ENCODE measurements around the gene TULP1.

TULP1 gene

DNA sequence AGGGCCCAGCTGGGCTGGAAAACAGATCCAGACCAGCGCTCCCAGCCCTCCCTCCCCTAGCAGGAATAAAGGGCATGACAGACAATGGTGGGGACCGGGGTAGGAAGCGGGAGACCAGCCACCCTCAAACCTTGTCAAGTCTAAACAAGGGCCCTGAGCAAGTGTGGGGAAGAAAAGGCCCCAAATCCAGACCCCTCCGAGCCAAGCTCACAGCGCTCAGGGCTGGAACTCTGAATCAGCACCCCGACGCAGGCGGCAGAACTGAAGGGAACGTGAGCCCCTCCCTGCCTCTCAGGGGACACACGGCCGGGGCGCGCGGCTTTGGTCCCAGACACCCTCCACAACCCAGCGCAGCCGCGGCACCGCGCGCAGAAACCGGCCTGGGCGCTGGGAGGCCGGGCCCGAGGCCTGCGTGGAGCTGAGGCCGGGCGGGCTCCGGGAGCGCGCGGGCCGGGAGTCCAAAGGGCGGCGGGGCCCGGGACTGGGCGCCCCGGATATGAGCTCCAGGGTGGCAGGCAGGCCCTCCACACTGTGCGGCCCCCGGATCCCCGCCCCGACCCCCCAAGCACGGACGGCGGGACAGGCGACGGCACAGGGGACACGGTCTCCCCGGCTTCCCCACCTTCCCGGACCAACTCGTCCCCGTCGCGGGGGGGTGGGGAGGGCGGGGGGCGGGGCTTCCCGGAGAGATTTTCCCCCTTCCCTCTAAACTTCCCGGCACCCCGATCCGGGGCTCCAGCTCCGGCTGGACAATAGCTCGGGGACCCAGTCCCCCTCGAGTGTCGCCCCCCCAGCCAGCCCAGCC is 16.5 kb downstream of the TULP1 start:
- no peak for DNase-seq

DNA sequence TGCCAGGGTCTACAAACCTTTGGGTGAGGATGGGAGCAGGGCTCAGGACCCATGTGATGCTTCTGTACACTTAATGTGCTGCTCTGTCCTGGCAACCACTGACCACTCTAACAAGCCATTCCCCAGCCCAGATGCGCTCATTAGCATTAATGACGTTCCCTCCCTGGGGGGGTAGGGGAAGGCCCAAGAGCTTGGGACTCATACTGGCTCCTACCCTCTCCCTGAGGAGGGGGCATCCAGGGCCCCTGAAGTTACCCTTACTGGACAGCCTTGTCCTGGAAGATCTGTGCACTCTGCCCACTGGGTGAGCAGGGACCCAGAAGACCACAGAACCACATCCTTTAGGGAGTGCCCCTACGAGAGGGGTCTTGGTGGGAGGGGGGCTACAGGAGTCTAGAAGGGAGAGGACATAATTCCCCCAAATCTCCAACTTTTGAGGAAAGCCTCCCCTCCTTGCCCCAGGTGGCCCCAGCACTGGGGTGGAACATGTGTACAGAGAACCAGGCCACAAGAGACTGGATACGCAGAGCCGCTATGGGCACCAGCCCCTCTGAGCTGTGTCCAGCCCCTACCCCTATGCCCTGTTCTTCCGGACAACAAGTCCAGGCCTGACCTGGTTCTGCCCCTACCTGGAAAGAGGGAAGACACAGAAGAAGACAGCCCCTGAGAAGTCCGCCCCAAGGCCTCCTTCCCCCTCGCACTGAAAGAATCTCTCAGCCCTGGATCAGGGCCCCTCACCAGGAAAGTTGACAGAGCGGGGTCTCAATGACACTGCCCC is 17.2 kb downstream of the TULP1 start:
- no peak for DNase-seq

DNA sequence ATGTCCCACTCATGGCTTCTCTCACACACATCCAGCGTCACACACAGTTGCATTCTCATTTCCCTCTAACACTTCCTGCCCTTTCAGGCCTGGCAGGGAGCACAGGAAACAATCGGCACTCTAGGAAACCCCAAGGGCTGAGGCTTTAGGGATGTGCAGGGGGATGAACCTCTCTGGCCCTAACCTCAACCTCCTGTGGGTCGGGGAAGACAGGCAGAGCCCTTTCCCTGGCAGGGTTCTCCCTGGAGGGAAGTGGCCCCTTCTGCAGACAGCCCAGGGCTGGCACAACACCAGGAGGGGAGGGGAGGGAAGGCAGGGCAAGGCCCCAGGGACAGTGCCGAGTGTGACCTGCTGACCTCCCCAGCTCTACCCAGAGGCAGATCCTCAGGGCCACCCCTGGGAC is 18.5 kb downstream of the TULP1 start:
- peak; percentile 25 to 44 for DNase-seq

DNA sequence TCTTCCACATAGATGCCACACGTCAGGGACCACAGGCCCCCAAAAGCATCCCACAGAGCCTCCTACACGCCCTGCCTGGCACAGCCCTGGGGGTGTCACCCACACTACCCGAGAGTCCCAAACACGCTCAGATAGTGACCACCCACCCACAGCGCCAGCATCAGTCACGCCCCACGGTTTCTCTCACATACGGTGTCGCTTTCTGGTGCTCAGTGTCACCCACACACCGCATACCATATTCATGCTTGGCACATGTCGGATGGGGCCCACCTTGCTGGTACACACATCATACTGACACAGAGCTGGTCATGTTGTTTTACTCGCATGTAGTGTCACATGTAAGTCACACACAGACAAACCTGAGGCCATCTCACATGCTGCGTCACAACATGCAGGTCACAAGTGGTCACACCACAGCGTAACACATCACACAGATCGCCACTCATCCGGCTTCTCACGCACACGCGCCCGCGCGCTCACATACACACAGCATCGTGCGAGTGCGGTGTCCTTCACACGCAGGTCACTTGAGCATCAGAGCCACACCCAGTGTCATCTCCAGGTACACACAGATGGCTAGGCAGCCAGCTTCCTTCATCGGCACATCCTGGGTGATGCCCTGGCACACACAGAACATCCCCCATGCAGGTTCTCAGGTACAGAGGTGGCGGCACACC is 19.3 kb downstream of the TULP1 start:
- DNase-seq: no peak

DNA sequence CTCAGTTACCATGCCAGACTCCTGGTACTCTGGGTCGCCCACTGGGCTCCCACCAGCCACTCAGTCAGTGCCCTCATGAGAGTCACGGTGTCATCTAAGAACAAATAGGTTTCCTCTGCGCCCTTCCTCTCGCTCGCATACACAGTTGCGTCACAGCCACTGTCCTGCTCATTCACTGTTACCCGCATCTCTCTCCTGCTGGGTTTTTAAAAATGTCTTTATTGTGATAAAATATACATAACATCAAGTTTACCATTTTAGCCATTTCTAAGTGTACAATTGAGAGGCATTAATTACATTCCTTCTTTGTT is 19.8 kb downstream of the TULP1 start:
- DNase-seq: no peak

DNA sequence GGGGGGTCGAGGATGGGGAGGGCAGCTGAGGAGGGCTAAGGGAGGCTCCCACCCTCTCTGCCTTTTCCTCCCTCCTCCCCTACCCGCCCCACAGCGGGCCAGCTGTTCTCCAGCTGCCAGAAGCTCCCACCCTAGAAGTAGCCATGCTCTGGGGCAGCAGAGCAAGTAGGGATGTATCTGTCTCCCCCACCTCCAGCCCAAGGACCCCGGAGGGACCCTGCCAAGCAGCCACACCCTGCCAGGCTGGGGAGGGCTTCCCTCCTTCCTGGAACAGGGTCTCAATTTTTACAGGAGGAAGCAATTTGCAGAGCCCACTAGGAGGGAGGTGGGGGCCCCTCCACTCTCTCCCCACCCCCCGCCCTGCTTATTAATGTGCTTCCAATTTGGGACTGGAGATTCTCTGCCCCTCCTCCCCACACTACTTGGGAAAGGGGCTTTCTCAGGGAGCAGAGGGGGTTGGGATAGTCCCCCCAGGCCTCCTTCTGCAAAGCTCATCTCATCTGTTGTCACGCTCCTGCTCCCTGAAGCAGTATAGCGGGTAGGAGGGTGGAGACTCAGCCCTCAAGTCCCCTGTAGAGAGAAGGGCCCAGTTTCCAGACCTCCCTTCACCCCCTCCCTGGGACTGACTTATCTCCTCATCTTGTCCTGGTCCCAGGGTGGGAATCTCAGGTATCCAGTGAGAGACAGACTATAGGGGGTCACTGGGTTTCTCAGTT is 20.3 kb downstream of the TULP1 start:
- DNase-seq: no peak

DNA sequence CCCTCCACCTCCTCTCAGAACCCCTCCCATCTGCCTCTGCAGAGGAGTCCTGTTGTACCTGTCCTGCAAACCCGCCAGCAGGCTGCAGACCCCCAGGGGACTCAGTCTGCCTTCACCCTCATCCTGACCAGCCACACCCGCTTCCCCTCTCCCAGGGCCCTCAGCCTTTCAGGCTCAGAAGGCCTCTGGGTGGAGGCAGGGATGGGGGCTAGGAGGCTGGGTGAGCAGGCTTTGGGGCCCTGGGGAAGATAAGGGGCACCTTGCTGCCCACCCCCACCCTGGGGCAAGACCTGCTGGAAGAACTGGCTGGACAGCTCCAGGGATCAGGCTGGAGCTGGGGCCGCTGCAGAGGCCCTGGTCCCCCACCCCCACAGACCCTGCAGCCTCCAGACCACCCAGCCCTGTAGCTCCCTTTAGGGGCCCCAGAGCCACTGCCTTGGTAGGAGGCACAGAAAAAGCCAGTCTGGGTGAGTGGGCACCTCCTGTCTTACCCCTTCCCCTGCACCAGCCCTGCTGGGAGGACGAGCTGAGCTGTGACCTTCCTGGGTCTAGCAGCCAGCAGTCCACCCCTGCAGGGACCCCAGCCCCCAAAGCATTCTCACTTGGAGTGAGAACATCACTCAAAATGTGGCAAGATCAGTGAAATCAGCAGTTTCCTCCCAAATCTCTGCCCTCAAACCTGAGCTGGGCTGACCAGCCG is 21.0 kb downstream of the TULP1 start:
- DNase-seq: no peak

DNA sequence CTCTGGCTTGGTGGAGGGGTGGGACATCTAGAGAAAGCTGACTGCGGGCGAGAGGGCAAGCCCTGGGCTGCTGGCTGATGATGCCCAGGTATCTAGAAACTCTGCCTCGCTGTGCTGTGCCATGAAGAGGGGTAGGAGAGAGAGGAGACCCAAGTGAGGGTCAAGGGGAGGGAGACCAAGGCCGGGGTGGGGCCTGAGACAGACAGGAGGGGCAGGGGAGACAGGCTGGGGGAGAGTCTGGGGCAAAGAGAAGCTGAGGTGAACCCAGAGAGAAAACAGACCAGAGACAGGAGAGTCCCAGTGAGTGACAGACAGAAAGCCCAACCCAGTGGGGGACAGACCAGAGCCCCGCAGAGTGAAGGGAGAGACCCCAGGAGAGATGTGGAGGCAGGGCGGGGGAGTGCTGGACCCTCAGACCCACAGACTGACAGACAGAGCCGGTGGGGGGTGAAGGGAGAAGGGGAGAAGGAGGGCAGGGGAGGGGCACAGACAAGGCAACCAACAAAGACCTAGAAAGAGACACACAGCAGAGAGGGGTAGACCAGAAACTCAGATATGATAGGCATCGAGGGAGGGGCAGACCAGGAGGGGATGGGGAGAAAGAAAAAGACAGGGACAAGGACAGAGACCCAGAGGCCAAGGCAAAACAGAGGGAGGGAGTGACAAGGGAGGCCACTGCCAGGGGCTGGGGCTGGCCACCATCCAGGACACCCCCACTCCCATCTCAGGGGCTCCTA is 21.7 kb downstream of the TULP1 start:
- DNase-seq: no peak

DNA sequence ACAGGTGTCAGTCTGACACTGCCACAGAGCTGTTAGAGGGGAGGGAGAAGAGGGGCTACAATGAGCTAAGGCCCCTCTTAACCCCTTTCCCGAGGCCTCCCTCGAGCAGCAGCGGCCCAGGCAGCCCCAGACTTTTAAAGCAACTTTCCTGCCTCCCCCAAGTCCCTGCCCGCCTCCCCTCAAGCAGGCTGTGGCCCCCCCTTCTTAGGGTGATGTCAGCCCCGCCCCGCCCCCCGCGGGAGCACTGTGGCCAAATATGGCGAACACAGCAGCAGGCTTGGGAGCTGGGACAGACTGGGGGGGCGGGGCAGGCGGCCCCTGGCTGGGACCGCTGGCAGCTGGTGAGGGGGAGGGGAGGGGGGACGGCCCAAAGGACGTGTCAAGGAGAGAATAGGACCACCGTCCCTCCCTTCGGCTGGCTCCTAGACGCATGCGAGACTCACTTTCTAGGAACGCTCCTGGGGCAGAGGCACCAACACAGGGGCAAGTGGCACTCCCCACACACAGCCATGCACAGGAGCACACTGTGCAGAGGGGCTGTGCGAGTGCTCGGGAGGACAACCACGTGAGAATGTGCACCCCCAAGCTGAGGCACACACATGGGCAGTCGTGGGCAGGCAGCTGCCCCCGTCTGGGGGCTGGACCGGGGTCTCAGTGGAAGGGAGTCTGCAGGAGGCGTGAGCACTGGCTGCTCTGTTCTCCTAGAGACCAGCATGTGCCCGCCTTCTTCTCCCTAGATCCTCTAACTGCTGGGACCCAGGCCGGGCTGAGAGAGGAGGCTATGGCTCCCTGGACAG is 22.5 kb downstream of the TULP1 start:
- no peak for DNase-seq

DNA sequence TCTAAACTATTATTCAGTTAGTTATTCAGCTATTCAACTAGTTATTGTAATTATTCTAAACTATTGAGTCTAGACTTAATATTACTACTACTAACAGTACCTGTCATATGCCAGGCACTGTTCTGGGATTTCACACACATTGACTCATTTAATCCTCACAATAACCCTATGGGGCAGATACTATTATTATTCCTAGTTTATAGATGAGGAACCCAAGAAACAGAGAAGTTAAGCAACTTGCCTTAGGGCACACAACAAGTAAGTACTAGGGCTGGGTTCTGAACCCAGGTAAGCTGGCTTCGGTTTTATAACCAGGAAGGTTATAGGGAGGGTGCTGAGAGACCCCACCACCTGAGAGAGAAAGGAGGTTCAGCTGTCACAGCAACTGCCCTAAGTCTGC is 23.6 kb downstream of the TULP1 start:
- no peak for DNase-seq

DNA sequence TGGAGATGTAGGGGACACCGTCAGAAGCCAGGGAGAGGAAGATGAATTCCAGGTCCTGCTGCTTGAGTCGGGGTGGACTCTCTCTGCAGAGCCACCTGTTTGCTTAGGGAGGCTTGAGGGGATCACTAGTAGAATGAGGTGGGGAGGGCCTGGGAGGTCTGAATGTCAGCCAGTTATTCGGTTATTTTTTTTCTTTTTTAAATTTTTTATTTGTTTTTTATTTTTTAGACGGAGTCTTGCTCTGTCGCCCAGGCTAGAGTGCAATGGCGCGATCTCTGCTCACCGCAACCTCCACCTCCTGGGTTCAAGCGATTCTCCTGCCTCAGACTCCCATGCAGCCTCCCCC is 24.2 kb downstream of the TULP1 start:
- DNase-seq: no peak

DNA sequence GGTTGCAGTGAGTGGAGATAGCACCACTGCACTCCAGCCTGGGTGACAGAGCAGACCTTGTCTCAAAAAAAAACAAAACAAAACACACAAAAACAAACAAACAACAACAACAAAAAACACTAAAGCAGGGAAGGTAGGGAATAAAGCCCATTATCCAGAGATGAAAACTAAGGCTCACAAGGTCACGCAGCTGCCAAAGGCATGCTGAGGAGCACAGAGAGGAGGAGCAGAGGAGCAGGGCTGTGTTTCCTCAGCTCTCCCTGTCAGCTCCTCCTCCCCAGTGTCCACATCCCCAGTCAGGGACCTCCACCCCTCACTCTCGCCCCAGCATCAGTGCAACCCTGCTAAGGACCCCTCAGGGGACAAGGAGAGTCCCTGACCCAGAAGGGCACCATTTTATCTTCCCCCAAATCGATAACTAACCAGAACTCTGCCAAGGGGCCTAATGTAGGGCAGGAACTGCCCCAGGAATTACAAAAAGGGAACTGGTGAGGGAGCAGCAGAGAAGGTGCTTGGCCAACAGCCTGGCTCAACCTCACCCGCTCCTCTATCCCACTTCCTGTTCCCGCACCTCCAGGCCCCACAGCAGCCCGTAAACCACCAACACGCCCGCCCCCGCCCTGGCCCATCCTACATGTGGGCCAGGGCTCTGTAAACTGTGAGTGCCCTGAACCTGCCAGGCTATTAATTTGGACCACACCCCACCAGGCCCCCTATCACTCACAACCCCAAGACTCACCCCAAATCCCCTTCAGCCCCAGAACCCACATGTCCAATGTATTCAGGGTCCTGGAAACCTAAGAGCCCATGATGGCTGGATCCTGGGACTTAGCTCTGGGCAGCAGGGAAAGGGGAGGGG is 24.8 kb downstream of the TULP1 start:
- no peak for DNase-seq

DNA sequence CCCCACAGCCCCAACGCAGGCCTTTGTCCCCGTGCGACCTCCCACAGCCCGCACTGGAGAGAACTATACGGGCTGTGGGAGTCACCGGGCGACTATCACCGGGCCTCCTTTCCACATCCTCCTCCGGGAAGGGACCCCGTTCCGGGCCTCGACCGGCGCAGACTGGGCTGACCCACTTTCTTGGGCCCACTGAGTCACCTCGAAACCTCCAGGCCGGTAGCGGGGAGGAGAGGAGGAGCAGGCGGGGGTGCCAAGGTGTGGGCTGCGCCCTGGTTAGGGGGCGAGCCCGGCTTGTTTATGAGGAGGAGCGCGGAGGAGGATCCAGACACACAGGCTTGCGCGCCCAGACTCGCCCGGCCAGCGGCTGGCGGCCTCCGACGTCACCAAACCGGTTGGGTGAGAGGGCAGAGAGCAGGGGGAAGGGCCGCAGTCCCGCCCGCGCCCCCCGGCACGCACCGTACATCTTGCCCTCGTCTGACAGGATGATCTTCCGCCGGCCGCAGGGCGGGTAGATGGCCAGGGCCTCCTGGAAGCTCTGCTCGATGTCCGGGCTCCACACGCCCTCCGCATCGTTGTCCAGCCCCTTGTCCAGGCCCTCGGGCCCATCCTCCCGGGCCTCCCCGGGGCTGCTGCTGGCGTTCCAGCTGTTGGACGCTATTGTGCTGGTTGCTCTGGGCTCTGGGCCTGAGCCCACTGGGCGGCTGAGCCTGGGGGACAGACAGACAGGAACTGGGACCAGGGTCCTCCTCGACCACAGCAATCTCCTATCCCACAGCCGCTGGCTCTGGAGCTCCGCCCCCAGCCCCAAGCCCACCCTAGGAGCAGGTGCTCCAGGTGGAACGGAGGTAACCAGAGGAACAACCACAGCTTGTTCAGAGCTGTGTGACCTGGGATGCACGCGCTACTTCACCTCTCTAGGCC is 26.4 kb downstream of the TULP1 start:
- no peak for DNase-seq

DNA sequence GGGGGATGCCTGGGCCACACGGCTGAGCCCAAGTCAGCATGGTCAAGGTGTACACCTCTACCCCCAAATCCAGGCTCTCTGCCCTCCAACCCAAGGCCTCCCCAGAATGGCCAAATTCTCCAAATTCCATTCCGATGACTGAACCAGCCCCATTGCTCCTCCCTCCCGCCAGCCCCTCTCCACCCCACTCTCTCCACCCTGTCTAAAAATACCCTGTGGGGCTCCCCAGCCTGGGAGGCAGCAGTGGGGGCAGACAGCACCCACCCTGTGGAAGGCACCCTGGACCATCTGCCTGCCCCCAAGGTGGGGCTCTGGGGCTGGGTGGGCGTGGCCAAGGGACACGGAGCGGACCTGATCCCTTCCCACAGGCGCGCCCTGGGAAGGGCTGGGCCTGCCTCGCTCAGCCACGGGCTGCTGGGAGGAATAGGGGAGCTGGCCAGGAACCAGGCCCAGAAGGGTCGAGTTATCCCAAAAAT is 27.3 kb downstream of the TULP1 start:
- no peak for DNase-seq

DNA sequence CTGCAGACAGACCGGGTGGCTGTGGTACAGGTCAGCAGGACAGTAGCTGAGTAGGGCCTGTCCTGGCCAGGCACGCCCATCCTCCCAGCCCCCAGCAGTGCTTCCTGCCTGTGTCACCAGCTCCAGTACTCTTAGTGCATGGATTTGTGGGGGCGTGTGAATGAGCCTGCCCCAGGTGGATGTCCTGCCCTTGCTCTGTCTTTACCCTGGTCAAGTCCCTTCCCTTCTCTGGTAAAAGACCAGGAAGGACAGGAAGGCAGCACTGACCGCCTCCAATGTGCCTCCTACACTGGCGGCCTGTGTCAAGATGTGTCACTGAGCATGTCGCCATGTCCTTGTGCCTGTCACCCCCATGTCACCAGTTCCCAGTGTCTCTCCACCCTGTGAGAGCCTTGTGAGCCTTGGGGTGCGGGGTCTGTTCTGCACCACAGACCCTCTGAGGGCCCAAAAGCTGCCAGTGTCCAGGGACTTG is 27.7 kb downstream of the TULP1 start:
- DNase-seq: no peak

DNA sequence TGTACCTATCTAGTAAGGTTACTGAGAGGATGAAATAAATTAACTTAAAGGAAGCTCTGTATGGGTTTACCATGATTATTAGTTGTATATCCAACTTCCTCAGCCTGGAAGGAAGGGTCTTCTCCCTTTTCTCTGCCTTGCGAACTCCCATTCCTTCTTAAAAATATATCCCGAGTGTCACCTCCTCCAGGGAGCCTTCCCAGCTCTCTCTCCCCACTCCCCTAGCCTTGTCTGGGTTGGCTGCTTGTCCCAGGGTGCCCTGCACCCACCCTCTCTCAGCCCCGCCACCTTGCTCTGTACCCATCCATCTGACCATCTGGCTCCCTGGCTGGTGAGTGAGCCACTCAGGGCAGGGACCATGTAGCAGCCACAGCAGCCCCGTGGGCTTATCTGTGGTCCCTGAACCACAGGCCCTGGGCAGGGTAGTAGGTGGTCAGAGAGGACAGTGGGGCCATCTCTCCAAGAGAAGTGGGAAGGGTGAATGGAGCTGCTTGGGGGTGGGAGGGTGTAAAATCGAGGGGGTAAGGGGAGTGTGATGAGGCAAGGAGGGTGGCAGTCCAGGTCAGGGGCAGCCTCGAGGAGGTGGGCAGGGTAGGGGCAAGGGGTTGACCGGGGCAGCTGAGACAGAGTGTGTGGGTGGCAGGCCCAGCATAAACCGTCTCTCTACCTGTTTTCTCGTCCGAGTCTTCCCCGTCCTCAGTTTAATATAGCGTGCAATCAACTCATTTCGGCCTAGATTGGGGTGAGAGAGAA is 28.6 kb downstream of the TULP1 start:
- DNase-seq: no peak

DNA sequence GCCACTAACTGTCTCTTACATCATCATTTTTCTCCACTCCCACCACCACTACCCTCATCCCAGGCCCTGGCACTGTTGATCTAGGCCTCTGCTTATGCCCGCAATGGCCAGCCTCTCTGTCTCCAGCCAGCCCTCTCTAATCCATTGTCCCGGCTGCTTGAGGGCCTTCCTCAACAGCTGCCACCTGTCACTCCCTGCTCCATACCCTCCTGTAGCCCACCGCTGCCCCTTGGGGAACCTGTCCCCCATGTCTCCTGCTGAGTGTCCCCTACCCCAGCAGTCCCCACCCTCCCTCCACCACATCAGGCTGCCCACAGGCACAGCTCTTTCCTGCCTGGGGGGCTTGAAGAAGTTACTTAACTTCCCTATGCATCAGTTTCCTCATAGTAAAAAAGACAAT is 29.2 kb downstream of the TULP1 start:
- DNase-seq: no peak

DNA sequence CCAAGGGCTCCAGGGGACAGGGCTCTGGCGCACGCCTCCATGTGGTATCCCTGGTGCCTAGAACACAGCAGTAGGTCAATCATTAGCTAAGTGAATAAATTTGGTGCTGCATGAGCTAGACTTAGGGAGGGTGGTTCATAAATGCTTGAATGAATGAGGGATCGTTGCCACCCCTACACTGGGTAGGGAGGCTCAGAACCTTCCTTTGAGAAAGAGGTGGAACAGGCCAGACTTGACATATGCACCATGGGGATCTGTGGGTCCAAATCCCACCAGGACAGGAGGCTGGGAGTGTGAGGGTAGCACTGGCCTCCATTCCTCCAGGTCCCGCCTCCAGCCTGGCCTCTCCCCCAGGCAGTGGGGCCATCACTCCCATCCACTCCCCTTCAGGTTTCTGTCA is 29.6 kb downstream of the TULP1 start:
- no peak for DNase-seq

Data from bone marrow (tissue), 2 donors.